ENCODE data around the gene SMIM13. TPM values are rescaled to one million over a fixed set of nuclear protein-coding genes. Genes with fewer than 3 reads are reported as not detected.

SMIM13 gene
- total RNA-seq, 2 experiments from 2014 or later = 7.2 to 9.5 TPM

- ChIA-PET POLR2A (interaction anchor here (1.3 kb wide), 1 partner anchor 353 kb away, joined by 3 read pairs; no protein-coding TSS in a partner anchor), CTCF (interaction anchor here (0.7 to 3.6 kb wide), 18 partner anchors 12 to 357 kb away, joined by 3 to 131 read pairs (median 4); partner anchors contain the start of genes ERVFRD-1 and NEDD9)
- DNase-seq = peak; percentile 34
- Mint-ChIP-seq H3K4me3 (no peak overlapping the region), H3K9me3 (no peaks in the 10 kb centered on the region), H3K36me3 (no peaks in the 10 kb centered on the region), H3K27me3 (no peaks in the 10 kb centered on the region), H3K27ac (no peak overlapping the region), H3K4me1 (ENCODE audit: low read depth) (peaks cover 13% of the 10 kb centered on the region)
- intact Hi-C loops (cut with micrococcal nuclease) = loop anchor here (1.0 to 5.0 kb wide), 5 partner anchors 29 to 432 kb away; partner anchors contain the start of gene SMIM13
These were observed 50.0 kb downstream of the SMIM13 start for GRCh38 chr6:11143394-11144371.

DNA sequence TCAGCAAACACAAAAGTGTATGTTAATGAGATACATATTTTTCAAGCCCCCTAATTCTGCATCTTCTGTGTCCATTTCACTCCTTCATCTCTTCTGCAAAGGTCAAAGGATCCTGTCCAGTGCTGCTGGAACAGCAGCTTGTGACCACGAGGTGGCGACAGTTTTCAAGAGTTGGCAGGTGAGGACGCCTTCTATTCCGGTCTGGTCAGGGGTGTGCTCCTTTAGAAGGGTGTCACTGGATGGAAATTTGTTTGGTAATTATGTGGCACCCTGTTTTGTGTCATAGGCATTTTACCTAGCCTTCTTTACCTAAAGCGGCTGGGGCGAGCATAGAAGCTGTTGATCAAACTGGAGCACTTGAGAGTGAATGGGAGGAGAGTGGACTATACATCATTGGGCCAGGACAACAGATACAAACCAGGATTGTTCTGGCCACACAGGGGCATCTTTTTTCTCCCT is 50.8 kb downstream of the SMIM13 start:
- no peaks in the 10 kb centered on the region for H3K36me3 Mint-ChIP-seq
- POLR2A ChIA-PET = interaction anchor here (1.3 kb wide), 1 partner anchor 352 kb away, joined by 3 read pairs; no protein-coding TSS in a partner anchor
- H3K27ac Mint-ChIP-seq = no peak overlapping the region

DNA sequence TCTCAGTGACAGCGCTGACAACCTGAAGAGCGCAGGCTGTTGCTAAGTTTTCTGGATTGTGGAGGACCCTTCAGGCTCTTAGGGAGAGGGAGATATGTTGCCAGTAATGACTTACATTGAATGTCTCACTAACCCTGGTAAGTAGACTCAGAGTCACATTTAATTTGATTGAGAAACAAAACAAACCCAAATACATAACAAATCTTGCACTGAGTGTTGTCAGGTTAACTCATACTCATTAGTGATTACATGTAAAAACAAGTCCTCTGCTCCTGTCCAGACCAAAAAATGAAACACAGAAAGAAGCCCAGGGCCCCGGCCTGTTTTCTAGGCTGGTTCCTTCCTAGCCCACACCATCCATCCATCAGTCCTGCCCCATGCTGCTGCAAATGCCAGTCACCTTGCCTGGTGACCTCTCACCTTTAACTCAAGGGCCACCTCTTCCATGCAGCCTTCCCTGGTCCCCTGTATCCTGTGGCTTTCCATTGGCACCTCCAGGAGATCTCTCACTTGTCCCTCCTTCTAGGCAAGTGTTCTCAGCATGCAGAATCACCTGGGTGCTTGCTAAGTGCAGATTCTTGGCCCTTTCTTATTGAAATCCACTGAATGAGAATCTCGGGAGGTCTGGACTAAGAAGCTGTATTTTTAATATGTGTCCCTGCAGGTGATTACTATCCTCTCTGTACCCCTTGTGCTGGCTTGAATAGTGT is 52.6 kb downstream of the SMIM13 start:
- H3K27me3 Mint-ChIP-seq = no peaks in the 10 kb centered on the region
- H3K9me3 Mint-ChIP-seq = no peaks in the 10 kb centered on the region
- intact Hi-C loops (cut with micrococcal nuclease) = no loop called here

More for the DNA sequence above, 50.8 kb downstream of the SMIM13 start:
- DNase-seq = peak; percentile 86
- CTCF ChIA-PET = interaction anchor here (0.7 to 3.6 kb wide), 17 partner anchors 12 to 356 kb away, joined by 3 to 131 read pairs (median 4); partner anchors contain the start of gene NEDD9
- intact Hi-C loops (cut with micrococcal nuclease) = loop anchor here (1.0 to 5.0 kb wide), 5 partner anchors 28 to 431 kb away; partner anchors contain the start of gene SMIM13
- peaks cover 6% of the 10 kb centered on the region for H3K4me1 Mint-ChIP-seq (ENCODE audit: low read depth)
- H3K27me3 Mint-ChIP-seq = no peaks in the 10 kb centered on the region
- no peak overlapping the region for H3K4me3 Mint-ChIP-seq
- H3K9me3 Mint-ChIP-seq = no peaks in the 10 kb centered on the region

GRCh38 chr6:11149551-11149950 is 55.9 kb downstream of the SMIM13 start:
- intact Hi-C loops (cut with micrococcal nuclease) = no loop called here
- CTCF ChIA-PET = no interaction called here
- Mint-ChIP-seq H3K9me3 (no peaks in the 10 kb centered on the region), H3K4me3 (no peak overlapping the region), H3K36me3 (no peaks in the 10 kb centered on the region), H3K27ac (no peak overlapping the region), H3K4me1 (ENCODE audit: low read depth) (peaks cover 7% of the 10 kb centered on the region), H3K27me3 (peaks cover 3% of the 10 kb centered on the region)
- POLR2A ChIA-PET = no interaction called here
- DNase-seq = no peak

More for the DNA sequence above, 52.6 kb downstream of the SMIM13 start:
- DNase-seq = no peak
- Mint-ChIP-seq H3K36me3 (no peaks in the 10 kb centered on the region), H3K4me1 (ENCODE audit: low read depth) (peaks cover 2% of the 10 kb centered on the region), H3K27ac (no peak overlapping the region), H3K4me3 (no peak overlapping the region)
- CTCF ChIA-PET = interaction anchor here (1.2 kb wide), 1 partner anchor 350 kb away, joined by 8 read pairs; no protein-coding TSS in a partner anchor
- POLR2A ChIA-PET = no interaction called here

- Mint-ChIP-seq H3K9me3 (no peaks in the 10 kb centered on the region), H3K4me1 (ENCODE audit: low read depth) (peaks cover 7% of the 10 kb centered on the region), H3K36me3 (no peaks in the 10 kb centered on the region), H3K4me3 (no peak overlapping the region), H3K27me3 (peaks cover 4% of the 10 kb centered on the region), H3K27ac (no peak overlapping the region)
- intact Hi-C loops (cut with micrococcal nuclease) = no loop called here
- no peak for DNase-seq
- ChIA-PET CTCF (interaction anchor here (1.3 to 1.7 kb wide), 2 partner anchors 20 to 345 kb away, joined by 3 to 7 read pairs; no protein-coding TSS in a partner anchor), POLR2A (no interaction called here)
These were observed 57.9 kb downstream of the SMIM13 start for GRCh38 chr6:11151488-11151887.

DNA sequence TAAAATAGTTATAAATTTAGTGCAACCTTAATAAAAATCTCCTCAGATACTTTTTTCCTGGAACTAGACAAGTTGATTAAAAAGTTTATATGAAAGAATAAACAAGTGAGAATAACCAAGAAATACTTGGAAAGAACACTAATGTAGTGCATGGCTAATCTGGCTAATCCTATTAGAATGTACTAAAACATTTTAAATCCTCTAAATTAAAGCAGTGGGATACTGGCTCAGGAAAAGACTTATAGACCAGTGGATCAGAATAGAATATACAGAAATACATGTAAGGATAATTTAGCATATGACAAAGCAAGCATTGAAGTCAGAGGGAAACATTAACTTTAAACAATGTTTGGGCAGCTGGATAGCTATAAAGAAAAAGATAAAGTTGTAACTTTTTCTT is 58.9 kb downstream of the SMIM13 start:
- CTCF ChIA-PET = no interaction called here
- Mint-ChIP-seq H3K9me3 (no peaks in the 10 kb centered on the region), H3K27me3 (peaks cover 4% of the 10 kb centered on the region), H3K36me3 (no peaks in the 10 kb centered on the region), H3K4me3 (no peak overlapping the region), H3K4me1 (ENCODE audit: low read depth) (peaks cover 7% of the 10 kb centered on the region), H3K27ac (no peak overlapping the region)
- DNase-seq = no peak
- intact Hi-C loops (cut with micrococcal nuclease) = no loop called here
- POLR2A ChIA-PET = no interaction called here

DNA sequence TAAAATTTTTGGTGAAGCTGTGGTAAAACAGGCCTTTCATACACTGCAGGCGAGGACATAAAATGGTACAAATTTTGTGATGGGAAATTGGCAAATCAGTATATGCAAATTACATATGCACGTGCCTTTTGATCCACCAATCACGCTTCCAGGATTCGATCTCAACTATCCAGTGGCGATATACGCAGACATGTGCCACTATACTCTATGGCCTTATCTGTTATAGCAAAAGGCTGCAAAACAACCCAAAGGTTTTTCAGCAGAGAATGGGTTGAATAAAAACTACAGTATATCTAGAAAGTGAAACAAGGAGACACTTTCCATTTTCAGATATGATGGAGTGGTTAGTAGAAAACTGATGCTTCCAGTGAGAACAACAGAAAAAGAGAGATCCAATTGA is 59.8 kb downstream of the SMIM13 start:
- ChIA-PET POLR2A (no interaction called here), CTCF (no interaction called here)
- no peak overlapping the region for H3K27ac Mint-ChIP-seq
- peak overlapping the region; percentile 40 for H3K4me3 Mint-ChIP-seq
- H3K27me3 Mint-ChIP-seq = peaks cover 4% of the 10 kb centered on the region
- H3K4me1 Mint-ChIP-seq (ENCODE audit: low read depth) = peaks cover 7% of the 10 kb centered on the region
- H3K9me3 Mint-ChIP-seq = no peaks in the 10 kb centered on the region
- no peaks in the 10 kb centered on the region for H3K36me3 Mint-ChIP-seq
- intact Hi-C loops (cut with micrococcal nuclease) = no loop called here
- DNase-seq = no peak

GRCh38 chr6:11155589-11155988 is 62.0 kb downstream of the SMIM13 start:
- ChIA-PET POLR2A (interaction anchor here (0.6 kb wide), 1 partner anchor 70 kb away, joined by 5 read pairs; no protein-coding TSS in a partner anchor), CTCF (interaction anchor here (0.6 to 4.0 kb wide), 4 partner anchors 11 to 341 kb away, joined by 3 to 17 read pairs (median 4); no protein-coding TSS in a partner anchor)
- Mint-ChIP-seq H3K27ac (no peak overlapping the region), H3K27me3 (peaks cover 4% of the 10 kb centered on the region), H3K9me3 (no peaks in the 10 kb centered on the region), H3K4me3 (no peak overlapping the region), H3K4me1 (ENCODE audit: low read depth) (peaks cover 7% of the 10 kb centered on the region), H3K36me3 (no peaks in the 10 kb centered on the region)
- DNase-seq = no peak
- intact Hi-C loops (cut with micrococcal nuclease) = no loop called here

- Mint-ChIP-seq H3K9me3 (no peaks in the 10 kb centered on the region), H3K27me3 (peaks cover 1% of the 10 kb centered on the region), H3K4me1 (ENCODE audit: low read depth) (peaks cover 12% of the 10 kb centered on the region), H3K36me3 (no peaks in the 10 kb centered on the region), H3K4me3 (no peak overlapping the region), H3K27ac (no peak overlapping the region)
- ChIA-PET POLR2A (no interaction called here), CTCF (no interaction called here)
- DNase-seq = no peak
- intact Hi-C loops (cut with micrococcal nuclease) = no loop called here
These were observed 66.6 kb downstream of the SMIM13 start for GRCh38 chr6:11160199-11160598.

DNA sequence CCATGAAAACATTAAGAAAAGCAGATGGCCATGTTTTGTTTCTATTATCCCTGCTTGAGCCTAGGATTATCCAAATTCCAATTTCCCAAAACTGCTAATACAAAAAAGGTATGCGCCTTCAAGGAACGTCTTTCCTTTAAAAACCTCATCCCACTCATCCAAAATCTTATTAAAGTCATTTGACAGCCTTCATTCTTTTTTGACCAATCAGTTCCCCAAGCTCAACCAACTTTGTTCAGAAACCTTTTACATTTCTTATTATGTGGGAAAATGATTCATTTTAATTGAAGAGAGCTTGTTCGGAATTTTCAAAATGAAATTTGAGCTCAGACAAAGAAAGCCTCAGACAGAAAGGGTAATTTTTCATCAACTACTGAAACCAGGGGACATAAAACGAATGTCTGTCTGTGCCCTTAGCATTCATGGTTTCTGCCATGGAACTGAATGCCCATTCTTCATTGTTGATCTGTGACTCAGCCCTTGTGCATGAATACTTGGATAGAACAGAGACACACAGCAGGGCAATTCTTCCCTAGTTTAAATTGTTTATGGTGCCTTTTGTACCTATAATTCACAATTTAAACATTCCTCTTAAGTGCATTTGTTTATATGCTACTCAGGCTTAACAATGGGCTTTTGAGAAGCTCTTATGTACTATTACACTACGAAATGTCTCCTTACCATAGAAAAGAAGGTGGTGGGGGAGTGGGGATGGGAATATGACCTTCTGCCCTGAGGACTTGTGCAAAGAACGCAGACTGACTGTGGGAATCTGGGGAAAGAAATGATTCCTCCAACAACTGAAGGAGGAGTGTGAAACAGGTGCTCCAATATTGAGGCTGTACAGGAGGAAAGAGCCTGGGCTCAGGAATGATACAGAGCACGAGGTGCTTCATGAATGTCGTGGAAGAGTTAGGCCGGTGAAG is 67.7 kb downstream of the SMIM13 start:
- DNase-seq = no peak
- Mint-ChIP-seq H3K27me3 (peaks cover under 1% of the 10 kb centered on the region), H3K4me3 (no peak overlapping the region), H3K4me1 (ENCODE audit: low read depth) (peaks cover 17% of the 10 kb centered on the region), H3K36me3 (no peaks in the 10 kb centered on the region), H3K9me3 (no peaks in the 10 kb centered on the region), H3K27ac (no peak overlapping the region)
- ChIA-PET POLR2A (no interaction called here), CTCF (interaction anchor here (1.8 kb wide), 1 partner anchor 334 kb away, joined by 5 read pairs; no protein-coding TSS in a partner anchor)
- intact Hi-C loops (cut with micrococcal nuclease) = no loop called here

DNA sequence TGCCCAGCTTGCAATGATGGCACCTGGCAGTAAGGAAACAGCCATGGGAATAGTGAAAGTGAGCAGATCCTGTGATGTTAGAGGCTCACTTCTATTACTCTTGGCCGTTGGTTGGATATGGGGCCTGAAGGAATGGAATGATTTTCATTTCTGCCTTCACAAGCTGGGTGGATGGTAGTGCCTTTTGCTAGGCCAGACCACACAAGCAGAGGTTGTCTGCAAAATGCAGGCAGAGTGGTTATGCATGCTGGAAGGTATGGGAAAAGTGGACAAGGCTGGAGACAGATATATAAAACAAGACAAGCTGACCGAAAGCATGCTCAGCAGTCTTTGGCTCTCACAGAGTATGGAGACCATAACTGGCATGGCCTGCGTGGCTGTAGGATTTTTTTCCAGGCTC is 68.6 kb downstream of the SMIM13 start:
- no peak for DNase-seq
- Mint-ChIP-seq H3K9me3 (no peaks in the 10 kb centered on the region), H3K27me3 (no peaks in the 10 kb centered on the region), H3K4me3 (no peak overlapping the region), H3K27ac (no peak overlapping the region), H3K4me1 (ENCODE audit: low read depth) (peaks cover 17% of the 10 kb centered on the region), H3K36me3 (no peaks in the 10 kb centered on the region)
- intact Hi-C loops (cut with micrococcal nuclease) = no loop called here
- ChIA-PET POLR2A (no interaction called here), CTCF (interaction anchor here (1.8 kb wide), 1 partner anchor 334 kb away, joined by 5 read pairs; no protein-coding TSS in a partner anchor)
